Effector CD4-positive, alpha-beta T cell (primary cell): Measurements from ENCODE around the gene AGBL5.

Experiments used
- DNase-seq: peaks from one replicate; pipeline ENCODE4 v3.0.0-alpha.2; 2020

AGBL5 gene

GRCh38 chr2:27025281-27025800 is 26.1 kb upstream of the AGBL5 start:
- no peak for DNase-seq

GRCh38 chr2:27025861-27026851 is 25.3 kb upstream of the AGBL5 start:
- no peak for DNase-seq

GRCh38 chr2:27027211-27027651 is 24.2 kb upstream of the AGBL5 start:
- DNase-seq: no peak

GRCh38 chr2:27029051-27029450 is 22.4 kb upstream of the AGBL5 start:
- DNase-seq: no peak

DNA sequence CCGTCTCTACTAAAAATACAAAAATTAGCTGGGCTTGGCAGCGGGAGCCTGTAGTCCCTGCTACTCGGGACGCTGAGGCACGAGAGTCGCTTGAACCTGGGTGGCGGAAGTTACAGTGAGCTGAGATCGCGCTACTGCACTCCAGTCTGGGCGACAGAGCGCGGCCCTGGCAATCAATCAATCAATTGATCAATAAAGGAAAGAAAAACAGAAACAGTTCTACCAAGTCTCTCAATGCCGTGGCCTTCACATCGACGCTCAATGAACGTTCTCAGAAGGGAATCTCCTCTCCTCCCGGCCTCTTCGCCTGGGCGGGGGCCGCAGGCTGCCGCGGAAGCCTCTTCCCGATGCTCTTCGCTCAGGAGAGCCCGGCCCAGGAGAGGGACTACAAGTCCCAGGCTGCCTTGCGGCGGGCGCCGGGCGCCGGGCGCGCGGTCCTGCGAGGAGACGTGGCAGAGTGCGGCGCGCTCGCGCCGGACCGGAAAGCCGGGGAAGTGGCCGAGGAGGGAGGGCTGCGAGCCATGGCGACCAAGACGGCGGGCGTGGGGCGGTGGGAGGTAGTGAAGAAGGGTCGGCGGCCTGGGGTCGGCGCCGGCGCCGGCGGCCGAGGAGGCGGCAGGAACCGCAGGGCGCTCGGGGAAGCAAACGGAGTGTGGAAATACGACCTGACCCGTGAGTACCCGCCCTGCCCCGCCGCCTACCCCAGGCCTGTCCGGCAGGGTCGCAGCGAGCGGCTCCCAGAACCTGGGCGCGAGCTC is 18.8 kb upstream of the AGBL5 start, which contains the start of gene TMEM214:
TMEM214 (plus strand) TSS at position 471 of the 758 bp plus-strand sequence; CDS start at position 522, 51 bp downstream.
- DNase-seq: peak; percentile 71

- no peak for DNase-seq
Measured at GRCh38 chr2:27033253-27033852, 18.1 kb upstream of the AGBL5 start.

DNA sequence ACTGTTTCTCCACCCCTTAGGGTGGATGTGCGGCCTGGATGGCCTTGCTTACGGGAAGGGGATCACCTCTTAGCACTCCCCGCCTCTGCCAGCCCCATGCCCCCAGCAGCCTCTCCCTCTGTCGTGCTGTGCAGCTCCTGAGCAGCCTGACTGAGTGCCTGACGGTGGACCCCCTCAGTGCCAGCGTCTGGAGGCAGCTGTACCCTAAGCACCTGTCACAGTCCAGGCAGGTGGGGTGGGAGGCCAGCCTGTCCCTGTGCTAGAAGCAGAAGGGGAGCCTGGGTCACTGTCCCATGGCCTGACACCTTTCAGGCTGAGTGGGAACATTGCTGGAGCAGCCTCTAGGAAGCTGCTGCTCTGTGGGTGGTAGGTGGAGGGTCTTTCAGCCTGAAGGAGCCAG is 13.5 kb upstream of the AGBL5 start:
- no peak for DNase-seq

- no peak for DNase-seq
Measured at GRCh38 chr2:27038631-27039339, 12.7 kb upstream of the AGBL5 start.

DNA sequence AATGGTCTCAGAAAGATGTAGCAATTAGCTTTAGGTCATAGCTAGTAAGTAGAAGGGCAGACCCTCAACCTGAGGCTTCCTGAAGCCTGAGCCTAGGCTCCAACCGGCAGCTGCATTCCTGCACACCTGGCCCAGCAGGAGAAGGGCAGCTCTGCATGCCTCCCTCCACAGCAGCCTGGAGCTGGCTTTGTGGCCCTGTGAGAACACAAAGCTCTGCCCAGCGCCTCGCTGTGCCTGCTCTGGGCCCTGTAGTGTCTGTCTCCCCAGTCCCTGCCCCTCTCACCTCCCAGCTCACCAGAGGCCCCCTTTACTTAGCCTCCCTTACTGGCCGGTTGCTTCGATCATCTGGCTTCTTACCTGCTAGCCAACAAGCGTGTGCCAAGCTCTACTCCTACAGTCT is 12.0 kb upstream of the AGBL5 start:
- DNase-seq: no peak

DNA sequence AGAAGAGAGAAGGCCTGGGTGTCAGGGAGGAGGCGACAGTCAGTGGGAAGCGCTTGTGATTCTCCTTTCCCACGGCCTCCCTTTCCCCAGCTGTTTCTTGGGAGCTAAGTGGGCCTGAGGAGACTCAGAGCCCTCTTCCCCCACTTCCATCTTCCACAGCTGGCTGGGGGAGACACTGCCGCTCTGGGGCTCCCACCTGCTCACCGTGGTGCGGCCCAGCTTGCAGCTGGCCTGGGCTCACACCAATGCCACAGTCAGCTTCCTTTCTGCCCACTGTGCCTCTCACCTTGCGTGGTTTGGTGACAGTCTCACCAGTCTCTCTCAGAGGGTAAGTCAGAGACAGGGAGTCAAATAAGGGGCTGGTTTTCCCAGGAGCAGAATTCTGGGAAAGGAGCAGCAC is 11.6 kb upstream of the AGBL5 start:
- no peak for DNase-seq

- no peak for DNase-seq
Measured at GRCh38 chr2:27040282-27040681, 11.2 kb upstream of the AGBL5 start.

- no peak for DNase-seq
Measured at GRCh38 chr2:27041752-27042151, 9.7 kb upstream of the AGBL5 start.

DNA sequence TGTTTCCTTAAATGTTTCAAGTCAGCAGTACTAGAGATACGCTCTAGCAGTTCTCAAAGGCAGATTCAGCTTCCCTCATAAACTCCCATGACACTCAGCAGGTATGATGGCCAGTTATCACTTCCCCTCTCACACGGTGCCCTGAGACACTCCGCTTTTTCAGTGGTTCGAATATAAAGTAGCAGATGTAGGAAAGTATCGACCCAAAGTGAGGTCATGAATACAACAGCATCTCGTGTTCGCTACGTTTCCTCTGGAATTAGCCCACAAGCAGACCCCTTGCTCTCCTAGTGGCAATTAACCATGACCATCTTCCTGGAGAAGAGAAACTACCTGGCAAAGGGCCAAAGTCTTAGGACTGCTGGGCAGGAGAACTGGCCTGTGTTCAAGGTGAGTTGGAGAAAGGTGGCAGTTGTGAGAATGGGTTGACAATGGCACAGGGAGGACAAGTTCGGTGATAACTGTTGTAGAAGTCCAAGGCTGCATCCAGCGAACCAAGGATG is 9.3 kb upstream of the AGBL5 start:
- DNase-seq: no peak

DNA sequence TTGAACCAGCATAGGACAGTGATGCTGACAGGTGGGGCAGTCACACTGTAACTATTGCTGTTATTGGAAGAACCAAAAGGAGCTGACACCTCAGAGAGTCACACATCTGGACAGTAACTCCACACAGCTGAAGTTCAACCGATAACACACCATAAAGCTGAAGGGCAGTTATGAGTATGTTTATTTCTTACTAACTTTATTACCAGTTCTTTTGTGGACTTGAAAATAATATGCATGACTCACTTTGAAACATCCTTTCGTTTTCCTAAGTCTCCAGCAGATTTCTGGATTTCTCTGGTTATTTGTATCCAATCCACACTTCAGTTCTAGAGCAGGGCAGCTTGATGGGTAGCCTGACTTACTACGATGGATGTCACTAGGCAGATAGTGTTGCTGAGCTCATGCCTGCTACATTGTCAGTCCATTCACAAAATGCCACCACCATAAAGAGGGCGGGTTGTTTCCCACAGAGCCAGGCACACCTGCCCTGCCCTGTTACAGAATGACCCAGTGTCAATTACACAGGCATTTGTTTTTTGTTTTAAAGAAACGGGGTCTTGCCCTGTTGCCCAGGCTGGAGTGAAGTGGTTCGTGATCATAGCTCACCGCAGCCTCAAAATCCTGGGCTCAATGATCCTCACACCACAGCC is 8.4 kb upstream of the AGBL5 start:
- no peak for DNase-seq

- peak; percentile 51 for DNase-seq
Measured at GRCh38 chr2:27049422-27050280, 1.8 kb upstream of the AGBL5 start.

DNA sequence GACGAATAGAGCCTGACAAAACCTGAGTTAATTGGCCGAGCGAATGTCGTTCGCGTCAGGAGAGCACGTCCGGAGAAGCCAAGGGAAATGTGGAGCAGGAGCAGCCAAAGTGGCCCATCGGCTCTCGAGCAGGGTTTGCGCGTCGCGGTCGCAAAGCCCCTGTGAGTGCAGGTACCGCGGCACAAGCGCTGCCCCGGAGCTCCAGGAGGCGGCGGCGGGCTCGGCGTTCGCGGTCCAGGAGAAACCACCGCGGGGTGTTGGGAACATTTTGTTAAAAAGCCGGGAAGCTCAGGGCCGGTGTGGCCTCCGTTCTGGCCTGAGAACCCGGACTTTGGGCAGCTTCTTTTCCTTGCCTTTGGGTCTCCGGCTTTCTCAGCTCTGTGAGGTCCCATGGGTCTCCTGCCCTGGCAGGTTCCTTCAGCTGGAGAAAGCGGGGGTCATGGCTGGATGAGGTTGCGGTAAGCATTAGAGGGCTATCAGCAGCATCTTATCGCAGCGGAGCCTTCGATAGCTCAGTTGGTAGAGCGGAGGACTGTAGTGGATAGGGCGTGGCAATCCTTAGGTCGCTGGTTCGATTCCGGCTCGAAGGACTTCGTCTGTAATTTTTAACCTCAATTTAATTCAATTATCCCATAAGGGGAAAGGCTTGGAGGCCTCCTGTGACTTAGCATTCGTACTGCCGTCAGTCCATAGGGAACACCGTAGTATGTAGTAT is 1.0 kb upstream of the AGBL5 start:
- DNase-seq: peak; percentile 80

DNA sequence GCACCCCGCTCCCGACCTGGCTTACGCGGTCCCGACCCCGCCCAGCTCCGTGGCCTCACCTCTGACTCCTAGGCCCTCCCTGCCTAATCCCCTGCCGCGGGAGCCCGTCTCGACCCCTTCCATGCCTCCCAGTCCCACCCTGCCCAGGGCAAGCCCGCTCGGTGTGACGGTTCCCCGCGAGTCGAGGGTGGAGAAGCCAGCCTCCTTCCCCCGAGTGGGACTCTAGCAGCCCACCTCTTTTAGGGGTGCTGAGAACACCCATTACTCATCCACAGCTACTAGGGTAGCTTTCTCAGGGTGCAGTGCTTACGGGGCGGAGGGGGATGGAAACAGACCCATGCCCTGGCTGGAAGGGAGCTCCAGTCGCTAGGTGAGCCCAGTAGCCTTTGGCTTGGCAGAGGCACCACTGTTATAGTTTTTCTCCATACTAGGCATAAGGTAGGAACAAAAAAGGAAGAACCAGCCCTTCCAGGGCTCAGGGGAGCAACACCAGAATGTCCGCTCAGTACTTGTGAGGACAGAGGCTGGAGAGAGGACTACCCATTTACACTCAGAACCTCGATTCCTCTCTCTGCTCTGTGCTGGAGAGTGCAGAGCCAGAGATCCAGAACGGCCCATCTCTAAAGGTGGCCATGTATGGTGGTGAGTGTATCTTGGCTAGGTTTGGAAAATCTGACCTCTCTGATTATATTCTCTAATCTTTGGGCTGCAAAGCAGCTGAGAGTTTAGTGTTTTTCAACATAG is 606 bp downstream of the AGBL5 start:
- DNase-seq: peak; percentile 40

GRCh38 chr2:27053321-27053720 is 1.9 kb downstream of the AGBL5 start:
- no peak for DNase-seq

GRCh38 chr2:27053776-27054175 is 2.3 kb downstream of the AGBL5 start:
- DNase-seq: no peak
